LoVo (cell line): ENCODE results near the gene ZDHHC19.
"Not testable (repeated sequence)": the region's sequence is repeated elsewhere in the genome, so short reads cannot be mapped to it uniquely, and the experiment has no call there.

Source experiments
- DNase-seq: peaks from one replicate; pipeline ENCODE4 v3.0.0-alpha.2; 2016; ENCODE audit warnings: low spot score

ZDHHC19 gene

DNA sequence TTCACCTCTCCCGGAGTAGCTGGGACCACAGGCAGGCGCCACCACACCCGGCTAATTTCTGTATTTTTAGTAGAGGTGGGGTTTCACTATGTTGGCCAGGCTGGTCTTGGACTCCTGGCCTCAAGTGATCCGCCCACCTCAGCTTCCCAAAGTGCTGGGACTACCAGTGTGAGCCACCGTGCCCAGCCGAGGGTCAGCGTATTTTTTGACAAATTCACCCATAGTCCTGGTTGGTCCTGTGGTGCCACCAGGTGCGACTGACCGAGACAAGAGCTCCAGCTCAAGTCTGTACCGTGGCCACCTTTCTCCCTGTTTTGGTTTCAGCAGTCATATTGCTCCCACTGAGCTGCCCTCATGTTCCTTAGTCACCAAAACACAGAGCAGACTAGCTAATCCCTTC lies 13.9 kb upstream of the ZDHHC19 start:
- DNase-seq, result no peak

DNA sequence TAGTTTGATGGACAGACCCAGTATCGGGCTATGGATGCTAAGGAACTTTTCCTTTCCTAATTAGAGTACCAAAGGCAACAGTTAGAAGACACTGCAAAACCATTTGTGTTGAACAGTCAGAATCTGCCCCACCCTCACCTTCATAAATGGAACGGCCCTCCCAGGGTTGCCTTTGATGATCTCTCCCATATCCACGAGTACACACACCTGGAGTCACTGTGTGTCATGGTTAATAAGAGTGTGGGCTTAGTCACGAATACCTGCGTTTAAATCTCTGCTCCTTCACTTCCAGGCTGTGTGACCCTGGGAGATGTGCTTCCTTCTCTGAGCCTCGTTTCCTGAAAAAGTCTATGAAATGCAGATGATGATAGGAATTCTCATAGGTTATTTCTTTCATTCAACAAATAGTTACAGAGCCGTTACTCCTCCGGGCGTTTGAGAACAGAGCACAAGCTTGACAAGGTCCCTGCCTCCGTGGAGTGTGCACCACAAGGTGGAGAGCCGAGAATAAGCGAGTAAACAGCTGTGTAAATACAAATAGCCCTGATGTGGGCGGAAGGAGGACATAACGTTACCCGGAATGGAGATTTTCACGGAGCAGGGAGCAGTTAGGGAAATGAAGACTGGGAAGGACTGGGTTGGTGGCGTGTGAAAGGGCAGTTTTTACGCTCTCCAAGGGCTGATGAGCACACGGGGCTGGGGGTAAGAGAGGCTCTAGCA lies 11.8 kb upstream of the ZDHHC19 start:
- no peak for DNase-seq

- DNase-seq, result no peak
Observed at GRCh38 chr3:196220991-196221390, 9.8 kb upstream of the ZDHHC19 start.

DNA sequence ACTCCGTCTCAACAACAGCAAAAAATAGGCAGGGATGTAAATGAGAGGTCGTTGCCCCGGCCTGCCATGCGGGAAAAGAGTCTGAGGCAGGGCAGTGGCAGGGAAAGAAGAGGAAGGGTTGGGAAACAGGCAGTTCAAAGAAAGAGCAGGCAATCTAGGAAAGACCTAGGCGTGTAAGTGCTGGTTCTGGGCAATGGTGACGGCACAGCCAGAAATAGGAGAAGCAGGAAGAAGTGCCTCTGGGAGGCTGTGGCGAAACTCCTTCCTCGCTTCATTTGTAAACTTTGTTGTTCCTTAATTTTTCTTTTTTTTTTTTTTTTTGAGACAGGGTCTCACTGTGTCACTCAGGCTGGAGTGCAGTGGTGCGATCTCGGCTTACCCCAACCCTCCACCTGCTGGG lies 9.4 kb upstream of the ZDHHC19 start:
- DNase-seq, result no peak

DNA sequence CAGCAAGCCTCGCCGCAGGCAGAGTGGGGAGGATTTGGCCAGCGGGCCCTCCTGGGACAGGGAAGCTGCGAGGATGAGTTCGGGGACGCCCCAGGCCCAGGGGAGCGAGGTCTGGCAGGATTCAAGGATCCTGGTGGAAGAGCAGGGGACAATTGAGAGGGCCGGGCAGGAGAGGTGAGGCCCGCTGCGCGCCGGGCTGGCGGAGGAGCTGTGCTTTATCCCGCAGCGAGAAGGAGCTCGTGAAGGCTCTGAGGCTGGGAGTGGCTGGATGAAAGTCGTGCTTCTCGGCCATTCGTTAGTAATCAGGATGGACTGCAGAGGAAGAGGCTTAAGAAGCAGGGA lies 8.7 kb upstream of the ZDHHC19 start:
- no peak for DNase-seq

DNA sequence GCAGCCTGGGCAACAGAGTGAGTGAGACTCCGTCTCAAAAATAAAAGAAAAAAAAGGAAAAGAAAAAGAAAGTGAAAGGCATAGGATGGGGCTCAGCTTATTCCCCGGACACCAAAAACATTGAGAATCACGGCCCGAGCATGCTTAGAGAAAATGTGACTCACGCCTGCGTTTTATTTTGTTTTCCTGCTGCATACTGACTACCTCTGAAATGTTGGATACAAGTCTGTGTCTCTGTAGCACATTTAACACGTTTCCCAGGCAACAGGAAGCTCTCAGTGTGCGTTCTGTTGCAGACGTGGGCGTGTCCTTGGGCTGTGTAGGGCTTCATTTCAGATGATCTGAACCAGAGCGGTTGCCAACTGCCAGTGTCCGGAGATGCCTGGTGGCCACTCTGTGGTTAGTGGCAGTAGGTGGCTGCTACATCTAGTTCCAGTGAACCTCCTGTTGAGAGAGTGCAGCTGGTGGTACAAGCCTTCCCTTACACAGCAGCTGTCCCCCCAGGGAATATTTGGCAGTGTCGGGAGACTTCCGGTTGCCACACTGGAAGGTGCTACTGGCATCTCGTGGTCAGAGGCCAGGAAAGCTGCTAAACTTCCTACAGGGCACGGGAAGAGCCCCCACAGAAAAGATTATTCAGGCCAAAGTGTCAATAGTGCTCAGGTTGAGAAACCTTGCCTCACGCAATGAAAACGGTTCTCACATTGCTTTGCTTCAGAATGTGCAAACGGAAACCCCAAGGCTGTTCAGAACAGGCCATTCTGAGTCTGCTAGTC lies 8.2 kb upstream of the ZDHHC19 start:
- DNase-seq, result no peak

DNA sequence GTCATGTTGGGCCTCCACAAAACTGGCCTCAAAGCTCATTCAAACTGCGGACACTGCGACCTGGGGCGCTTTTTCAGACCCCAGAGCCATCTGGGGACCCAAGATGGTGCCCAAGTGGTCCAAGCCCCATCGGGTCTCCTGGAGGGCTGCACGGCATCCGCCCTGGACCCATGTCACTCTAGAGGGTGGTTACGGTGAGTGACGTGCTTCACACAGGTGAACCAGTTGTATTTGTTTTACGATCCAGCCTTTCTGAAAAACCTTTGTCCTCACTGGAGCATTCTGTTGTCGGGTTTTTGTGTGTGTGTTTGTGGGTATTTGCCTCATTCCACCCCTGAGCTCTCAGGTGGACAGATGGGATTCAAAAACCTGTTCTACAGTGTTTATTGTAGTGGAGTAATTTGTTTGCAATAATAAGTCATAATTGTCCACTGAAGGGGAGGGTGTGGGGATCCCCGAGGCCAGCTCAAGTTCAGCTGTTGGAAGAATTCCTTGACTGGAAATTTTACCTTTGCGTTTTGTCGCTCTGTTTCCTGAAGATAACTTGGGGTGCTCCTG lies 7.0 kb upstream of the ZDHHC19 start:
- no peak for DNase-seq

DNA sequence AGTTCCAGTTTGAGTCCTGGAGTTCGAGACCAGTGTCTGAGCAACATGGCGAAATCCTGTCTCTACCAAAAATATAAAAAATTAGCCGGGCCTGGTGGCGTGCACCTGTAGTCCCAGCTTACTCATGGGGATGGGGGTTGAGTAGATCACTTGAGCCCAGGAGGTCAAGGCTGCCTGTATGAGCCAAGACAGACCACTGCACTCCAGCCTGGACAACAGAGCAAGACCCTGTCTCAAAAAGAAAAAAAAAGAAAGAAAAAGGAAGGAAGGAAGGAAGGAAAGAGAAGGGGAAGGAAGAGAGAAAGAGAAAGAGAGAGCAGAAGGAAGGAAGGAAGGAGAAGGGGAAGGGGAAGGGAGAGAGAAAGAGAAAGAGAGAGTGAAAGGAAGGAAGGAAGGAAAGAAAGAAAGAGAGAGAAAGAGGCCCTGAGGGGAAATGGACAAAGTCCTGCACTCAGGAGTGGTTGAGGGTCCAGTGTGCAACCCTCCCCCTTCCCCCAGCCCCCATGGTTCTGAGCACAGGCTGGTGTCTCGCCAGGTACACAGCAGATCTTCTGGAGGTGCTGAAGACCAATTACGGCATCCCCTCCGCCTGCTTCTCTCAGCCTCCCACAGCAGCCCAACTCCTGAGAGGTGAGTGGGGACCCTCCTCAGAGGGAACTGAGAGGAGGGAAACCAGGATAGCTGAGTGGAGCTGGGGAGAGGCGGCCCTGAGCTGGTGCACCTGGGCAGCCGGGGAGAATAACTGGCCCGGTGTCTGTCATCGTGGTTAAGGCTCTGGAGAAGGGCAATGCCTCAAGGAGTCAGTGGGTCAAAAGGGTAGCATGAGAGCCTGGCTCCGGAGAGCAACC lies 6.3 kb upstream of the ZDHHC19 start:
- DNase-seq, result no peak

GRCh38 chr3:196216681-196217211 lies 5.5 kb upstream of the ZDHHC19 start:
- DNase-seq, result no peak

DNA sequence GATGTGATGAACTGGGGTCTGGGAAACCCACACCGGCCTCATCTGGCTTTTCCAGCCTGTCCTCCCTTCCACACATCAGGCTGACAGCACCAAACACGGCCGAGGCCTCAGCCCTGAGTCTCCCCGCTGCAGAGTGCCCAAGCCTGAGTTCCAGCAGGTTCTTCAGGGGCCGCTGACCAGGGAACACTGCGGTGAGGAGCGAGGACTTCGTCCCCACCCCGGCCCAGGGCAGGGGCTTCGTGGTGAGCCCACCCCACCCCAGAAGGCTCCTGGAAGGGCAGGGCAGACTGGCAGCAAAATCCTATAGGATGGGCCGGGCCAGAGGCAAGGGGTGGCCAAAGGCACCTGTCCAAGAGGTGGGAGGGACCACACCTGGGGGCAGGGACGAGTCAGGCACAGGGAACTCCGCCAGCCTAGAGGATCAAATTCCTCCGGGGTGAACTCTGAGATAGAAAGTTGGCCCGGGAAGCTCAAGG lies 4.9 kb upstream of the ZDHHC19 start, which contains the start of gene SLC51A:
TSS of gene SLC51A (plus strand) at position 446 of the 476 bp plus-strand sequence. CDS start 179 bp downstream, outside the sequence.
- no peak for DNase-seq

- DNase-seq, result no peak
Observed at GRCh38 chr3:196215493-196216020, 4.4 kb upstream of the ZDHHC19 start.

- no peak for DNase-seq
Observed at GRCh38 chr3:196214783-196215441, 3.7 kb upstream of the ZDHHC19 start.

DNA sequence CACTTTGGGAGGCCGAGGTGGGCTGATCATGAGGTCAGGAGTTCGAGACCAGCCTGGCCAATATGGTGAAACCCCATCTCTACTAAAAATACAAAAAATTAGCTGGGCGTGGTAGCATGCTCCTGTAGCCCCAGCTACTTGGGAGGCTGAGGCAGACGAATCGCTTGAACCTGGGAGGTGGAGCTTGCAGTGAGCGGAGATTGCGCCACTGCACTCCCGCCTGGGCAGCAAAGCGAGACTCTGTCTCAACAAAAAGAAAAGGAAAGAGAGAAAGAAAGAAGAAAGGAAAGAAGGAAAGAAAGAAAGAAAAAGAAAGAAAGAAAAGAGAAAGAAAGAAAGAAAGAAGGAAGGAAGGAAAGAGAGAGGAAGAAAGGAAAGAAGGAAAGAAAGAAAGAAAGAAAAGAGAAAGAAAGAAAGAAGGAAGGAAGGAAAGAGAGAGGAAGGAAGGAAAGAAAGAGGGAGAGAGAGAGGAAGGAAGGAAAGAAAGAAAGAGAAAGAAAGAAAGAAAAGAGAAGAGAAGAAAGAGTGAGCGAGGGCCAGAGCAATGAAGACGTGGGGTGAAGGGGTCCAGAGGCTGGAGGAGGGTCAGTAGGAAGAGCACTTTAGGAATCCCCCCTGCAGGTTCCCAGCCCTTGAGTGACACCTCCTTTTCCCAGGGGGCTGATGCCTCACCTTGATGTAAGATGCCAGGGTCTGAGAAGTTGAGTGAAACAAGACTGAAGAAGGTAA lies 1.1 kb downstream of the ZDHHC19 start:
- DNase-seq, result not testable (repeated sequence)

GRCh38 chr3:196208942-196209695 lies 2.1 kb downstream of the ZDHHC19 start:
- no peak for DNase-seq

- peak; percentile 52 for DNase-seq
Observed at GRCh38 chr3:196207833-196208607, 3.2 kb downstream of the ZDHHC19 start.

- DNase-seq, result peak; percentile 10
Observed at GRCh38 chr3:196207159-196207832, 3.9 kb downstream of the ZDHHC19 start.

- not testable (repeated sequence) for DNase-seq
Observed at GRCh38 chr3:196205442-196206205, 5.6 kb downstream of the ZDHHC19 start.
